HG03064 (cell line): ENCODE data around the gene ARHGEF16.

Experiments used
- ATAC-seq: cut with Tn5 transposase; IDR thresholded peaks from one replicate; pipeline ENCODE4 v1.9.1; 2021; ENCODE audit warnings: low read depth; ENCODE audit not compliant: unreplicated experiment

The ARHGEF16 gene

DNA sequence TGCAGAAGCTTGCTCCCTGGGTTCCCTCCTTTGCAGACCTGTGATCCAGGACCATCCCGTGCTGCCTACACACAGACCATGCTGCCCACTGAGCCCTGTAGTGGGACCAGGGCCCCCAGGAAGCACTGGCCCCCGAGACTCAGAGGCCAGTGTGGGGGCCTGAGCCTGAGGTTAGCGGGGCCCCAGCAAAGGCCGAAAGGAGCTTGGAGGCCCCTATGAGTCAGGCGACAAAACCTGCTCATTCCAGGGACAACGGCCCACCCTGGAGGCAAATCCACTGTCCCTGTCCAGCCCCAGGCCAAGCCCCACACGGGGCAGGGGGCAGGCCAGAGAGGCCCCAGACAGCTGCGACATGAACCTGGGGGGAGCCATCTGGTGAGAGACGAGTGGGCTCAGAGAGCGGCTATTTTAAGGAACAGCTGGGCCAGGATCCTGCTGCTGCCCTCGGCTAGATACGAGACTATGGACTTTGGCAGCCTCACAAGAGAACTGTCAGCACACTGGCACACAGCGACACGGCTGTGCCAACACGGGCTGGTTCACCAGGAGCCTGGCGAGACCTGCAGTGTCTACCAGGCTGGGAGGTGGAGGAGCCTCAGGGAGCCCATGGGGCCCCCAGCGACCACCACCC lies 74.7 kb downstream of the ARHGEF16 start:
- no peak for ATAC-seq

DNA sequence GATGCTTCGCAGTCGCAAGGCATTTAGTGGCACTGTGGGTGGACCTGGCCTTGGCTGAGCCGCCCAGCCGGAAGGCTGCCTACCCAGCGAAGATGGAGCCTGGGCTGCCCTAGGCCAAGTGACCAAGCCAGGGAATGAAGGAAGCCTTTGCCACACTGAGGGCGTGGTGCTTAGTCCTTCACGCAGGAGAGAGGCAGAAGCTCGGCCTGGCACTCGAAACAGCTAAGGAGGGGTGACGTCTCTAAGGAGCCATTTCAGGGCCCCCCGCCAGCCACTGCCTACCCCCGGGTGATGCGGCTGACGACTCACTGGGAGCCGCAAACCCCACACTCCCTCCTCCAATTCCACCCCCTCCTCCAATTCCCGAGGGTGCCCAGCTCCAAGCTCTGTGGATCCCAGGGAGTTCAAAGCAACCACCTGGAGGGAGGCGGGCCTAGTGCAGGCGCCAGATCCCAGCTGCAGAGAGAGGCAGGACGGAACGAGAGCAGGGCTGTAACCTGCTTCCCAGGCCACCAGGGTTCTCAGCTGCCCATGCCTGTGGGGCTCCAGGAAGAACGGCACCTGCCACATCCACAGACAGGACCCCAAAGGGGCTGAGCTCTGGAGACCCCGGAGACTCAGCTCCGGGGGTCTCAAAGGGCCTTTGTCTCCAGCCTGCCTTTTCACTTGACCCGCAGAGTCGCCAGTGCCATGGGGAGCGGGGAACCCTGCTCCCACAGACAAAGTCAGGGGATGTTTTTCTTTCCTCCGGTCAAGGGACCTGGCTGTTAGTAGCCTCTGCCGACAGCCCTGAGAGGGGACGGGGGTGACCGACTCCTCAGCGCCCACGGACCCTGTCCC lies 75.8 kb downstream of the ARHGEF16 start:
- no peak for ATAC-seq
